Measurements from ENCODE around the gene NR6A1.

Gene NR6A1

GRCh38 chr9:124518116-124518515 lies 253.0 kb downstream of the NR6A1 start:
- H3K36me3 Mint-ChIP-seq (ENCODE audit: low read depth) = no peaks in the 10 kb centered on the region
- peaks cover 9% of the 10 kb centered on the region for H3K27me3 Mint-ChIP-seq (ENCODE audit: low read depth)
- no peak overlapping the region for H3K4me3 Mint-ChIP-seq
- no peaks in the 10 kb centered on the region for H3K4me1 Mint-ChIP-seq (ENCODE audit: low read depth)
- H3K27ac Mint-ChIP-seq = no peak overlapping the region
- no peaks in the 10 kb centered on the region for H3K9me3 Mint-ChIP-seq
- DNase-seq (ENCODE audit: low spot score) = no peak

- Mint-ChIP-seq H3K4me3 (no peak overlapping the region), H3K36me3 (ENCODE audit: low read depth) (no peaks in the 10 kb centered on the region), H3K27ac (no peak overlapping the region), H3K27me3 (ENCODE audit: low read depth) (peaks cover 9% of the 10 kb centered on the region), H3K9me3 (no peaks in the 10 kb centered on the region), H3K4me1 (ENCODE audit: low read depth) (no peaks in the 10 kb centered on the region)
- no peak for DNase-seq (ENCODE audit: low spot score)
Observed at GRCh38 chr9:124517600-124517999, 253.5 kb downstream of the NR6A1 start.

- no peaks in the 10 kb centered on the region for H3K36me3 Mint-ChIP-seq (ENCODE audit: low read depth)
- H3K4me3 Mint-ChIP-seq = no peak overlapping the region
- H3K27me3 Mint-ChIP-seq (ENCODE audit: low read depth) = peaks cover 9% of the 10 kb centered on the region
- H3K4me1 Mint-ChIP-seq (ENCODE audit: low read depth) = no peaks in the 10 kb centered on the region
- H3K9me3 Mint-ChIP-seq = no peaks in the 10 kb centered on the region
- H3K27ac Mint-ChIP-seq = no peak overlapping the region
- no peak for DNase-seq (ENCODE audit: low spot score)
Observed at GRCh38 chr9:124514874-124515273, 256.2 kb downstream of the NR6A1 start.

GRCh38 chr9:124514125-124514524 lies 257.0 kb downstream of the NR6A1 start:
- Mint-ChIP-seq H3K4me1 (ENCODE audit: low read depth) (no peaks in the 10 kb centered on the region), H3K27ac (no peak overlapping the region), H3K9me3 (no peaks in the 10 kb centered on the region), H3K36me3 (ENCODE audit: low read depth) (no peaks in the 10 kb centered on the region), H3K27me3 (ENCODE audit: low read depth) (peaks cover 9% of the 10 kb centered on the region), H3K4me3 (no peak overlapping the region)
- no peak for DNase-seq (ENCODE audit: low spot score)

GRCh38 chr9:124513376-124513994 lies 257.6 kb downstream of the NR6A1 start:
- Mint-ChIP-seq H3K4me3 (no peak overlapping the region), H3K9me3 (no peaks in the 10 kb centered on the region), H3K27ac (no peak overlapping the region), H3K36me3 (ENCODE audit: low read depth) (no peaks in the 10 kb centered on the region), H3K27me3 (ENCODE audit: low read depth) (peaks cover 9% of the 10 kb centered on the region), H3K4me1 (ENCODE audit: low read depth) (no peaks in the 10 kb centered on the region)
- DNase-seq (ENCODE audit: low spot score) = no peak

- no peak overlapping the region for H3K4me3 Mint-ChIP-seq
- H3K9me3 Mint-ChIP-seq = no peaks in the 10 kb centered on the region
- no peak for DNase-seq (ENCODE audit: low spot score)
- no peaks in the 10 kb centered on the region for H3K36me3 Mint-ChIP-seq (ENCODE audit: low read depth)
- H3K27me3 Mint-ChIP-seq (ENCODE audit: low read depth) = peaks cover 9% of the 10 kb centered on the region
- H3K27ac Mint-ChIP-seq = no peak overlapping the region
- no peaks in the 10 kb centered on the region for H3K4me1 Mint-ChIP-seq (ENCODE audit: low read depth)
Observed at GRCh38 chr9:124512806-124513204, 258.3 kb downstream of the NR6A1 start.

- no peaks in the 10 kb centered on the region for H3K4me1 Mint-ChIP-seq (ENCODE audit: low read depth)
- H3K27me3 Mint-ChIP-seq (ENCODE audit: low read depth) = peaks cover 9% of the 10 kb centered on the region
- H3K27ac Mint-ChIP-seq = no peak overlapping the region
- no peaks in the 10 kb centered on the region for H3K9me3 Mint-ChIP-seq
- H3K36me3 Mint-ChIP-seq (ENCODE audit: low read depth) = no peaks in the 10 kb centered on the region
- no peak for DNase-seq (ENCODE audit: low spot score)
- no peak overlapping the region for H3K4me3 Mint-ChIP-seq
Observed at GRCh38 chr9:124511891-124512805, 259.0 kb downstream of the NR6A1 start.

- no peak for DNase-seq (ENCODE audit: low spot score)
- Mint-ChIP-seq H3K36me3 (ENCODE audit: low read depth) (no peaks in the 10 kb centered on the region), H3K4me1 (ENCODE audit: low read depth) (no peaks in the 10 kb centered on the region), H3K9me3 (no peaks in the 10 kb centered on the region), H3K4me3 (no peak overlapping the region), H3K27ac (no peak overlapping the region), H3K27me3 (ENCODE audit: low read depth) (peaks cover 6% of the 10 kb centered on the region)
Observed at GRCh38 chr9:124511426-124511840, 259.7 kb downstream of the NR6A1 start.

GRCh38 chr9:124510650-124511425 lies 260.3 kb downstream of the NR6A1 start:
- no peak overlapping the region for H3K4me3 Mint-ChIP-seq
- H3K36me3 Mint-ChIP-seq (ENCODE audit: low read depth) = no peaks in the 10 kb centered on the region
- peaks cover 8% of the 10 kb centered on the region for H3K27me3 Mint-ChIP-seq (ENCODE audit: low read depth)
- no peaks in the 10 kb centered on the region for H3K4me1 Mint-ChIP-seq (ENCODE audit: low read depth)
- no peak for DNase-seq (ENCODE audit: low spot score)
- no peak overlapping the region for H3K27ac Mint-ChIP-seq
- H3K9me3 Mint-ChIP-seq = no peaks in the 10 kb centered on the region

GRCh38 chr9:124507880-124508423 lies 263.2 kb downstream of the NR6A1 start:
- H3K4me1 Mint-ChIP-seq (ENCODE audit: low read depth) = peaks cover 4% of the 10 kb centered on the region
- H3K36me3 Mint-ChIP-seq (ENCODE audit: low read depth) = peaks cover 2% of the 10 kb centered on the region

GRCh38 chr9:124506931-124507879 lies 263.9 kb downstream of the NR6A1 start, which contains the start of gene NR5A1:
Gene NR5A1, minus strand, starts transcription at chr9:124507399. Its CDS starts 4,004 bp downstream, at chr9:124503395.
- Mint-ChIP-seq H3K27me3 (ENCODE audit: low read depth) (peaks cover 23% of the 10 kb centered on the region), H3K4me1 (ENCODE audit: low read depth) (peaks cover 4% of the 10 kb centered on the region), H3K9me3 (no peaks in the 10 kb centered on the region), H3K4me3 (no peak within 1 kb of the TSS), H3K36me3 (ENCODE audit: low read depth) (peaks cover 2% of the 10 kb centered on the region), H3K27ac (no peak within 1 kb of the TSS)
- no peak for DNase-seq (ENCODE audit: low spot score)

More at GRCh38 chr9:124507880-124508423, 263.2 kb downstream of the NR6A1 start:
- H3K4me3 Mint-ChIP-seq = no peak overlapping the region
- no peaks in the 10 kb centered on the region for H3K9me3 Mint-ChIP-seq
- H3K27ac Mint-ChIP-seq = no peak overlapping the region
- no peak for DNase-seq (ENCODE audit: low spot score)
- H3K27me3 Mint-ChIP-seq (ENCODE audit: low read depth) = peaks cover 23% of the 10 kb centered on the region

GRCh38 chr9:124506433-124506832 lies 264.7 kb downstream of the NR6A1 start:
- H3K27me3 Mint-ChIP-seq (ENCODE audit: low read depth) = peaks cover 29% of the 10 kb centered on the region

GRCh38 chr9:124505901-124506346 lies 265.2 kb downstream of the NR6A1 start:
- Mint-ChIP-seq H3K36me3 (ENCODE audit: low read depth) (peaks cover 2% of the 10 kb centered on the region), H3K27ac (no peak overlapping the region), H3K4me1 (ENCODE audit: low read depth) (peaks cover 4% of the 10 kb centered on the region), H3K4me3 (no peak overlapping the region), H3K9me3 (no peaks in the 10 kb centered on the region), H3K27me3 (ENCODE audit: low read depth) (peaks cover 30% of the 10 kb centered on the region)
- no peak for DNase-seq (ENCODE audit: low spot score)

More at GRCh38 chr9:124506433-124506832, 264.7 kb downstream of the NR6A1 start:
- peaks cover 2% of the 10 kb centered on the region for H3K36me3 Mint-ChIP-seq (ENCODE audit: low read depth)
- H3K4me3 Mint-ChIP-seq = no peak overlapping the region
- no peaks in the 10 kb centered on the region for H3K9me3 Mint-ChIP-seq
- no peak overlapping the region for H3K27ac Mint-ChIP-seq
- DNase-seq (ENCODE audit: low spot score) = no peak
- peaks cover 4% of the 10 kb centered on the region for H3K4me1 Mint-ChIP-seq (ENCODE audit: low read depth)

Measured in T-helper 2 cell treated with Interferon-gamma antibody and Interleukin-4, amounts not matched to agents 5 μg/mL and 100 μg/mL, for 36 hours (primary cell).